Bone marrow (tissue), 2 donors: ENCODE measurements around the gene EGR2.
A peak's percentile ranks its signal among the peaks of the same experiment; 100 is the strongest.

Experiments used
- DNase-seq, 2 donors: peaks; one replicate each; lab custom pipeline; 2025; lab: John Stamatoyannopoulos, UW

Gene EGR2

DNA sequence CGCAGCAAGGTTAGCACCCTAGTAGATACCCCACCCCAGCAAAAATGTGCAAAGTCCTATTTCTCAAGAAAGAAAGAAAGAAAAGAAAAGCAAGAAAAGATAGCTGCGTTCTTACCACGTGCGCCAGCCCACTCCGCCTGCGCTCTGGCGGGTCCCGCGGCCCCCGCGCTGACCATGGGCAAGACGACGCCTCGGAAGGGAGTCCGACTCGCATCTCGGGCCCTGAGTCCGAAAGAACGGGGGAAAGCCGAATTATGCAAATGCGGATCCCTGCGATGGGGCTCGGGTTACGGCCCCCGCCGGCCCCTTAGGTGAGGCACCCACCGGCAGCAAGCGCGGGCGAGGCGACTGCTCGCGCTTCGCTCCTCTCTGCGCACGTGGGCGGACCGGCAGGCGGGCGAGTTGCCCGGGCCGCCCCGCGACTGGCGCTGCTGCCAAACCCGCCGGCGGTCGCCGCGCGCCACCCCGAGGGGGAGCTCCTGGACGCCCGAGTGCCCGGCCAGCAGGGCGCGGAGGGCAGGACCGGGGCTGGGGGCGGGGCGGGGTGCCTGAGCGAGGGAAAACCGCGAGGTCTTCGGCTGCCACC, 2.4 kb upstream of the EGR2 start:
- no peak for DNase-seq

GRCh38 chr10:62817766-62818425, 1.7 kb upstream of the EGR2 start:
- DNase-seq = peak in 1 of 2 donors; percentile 43

DNA sequence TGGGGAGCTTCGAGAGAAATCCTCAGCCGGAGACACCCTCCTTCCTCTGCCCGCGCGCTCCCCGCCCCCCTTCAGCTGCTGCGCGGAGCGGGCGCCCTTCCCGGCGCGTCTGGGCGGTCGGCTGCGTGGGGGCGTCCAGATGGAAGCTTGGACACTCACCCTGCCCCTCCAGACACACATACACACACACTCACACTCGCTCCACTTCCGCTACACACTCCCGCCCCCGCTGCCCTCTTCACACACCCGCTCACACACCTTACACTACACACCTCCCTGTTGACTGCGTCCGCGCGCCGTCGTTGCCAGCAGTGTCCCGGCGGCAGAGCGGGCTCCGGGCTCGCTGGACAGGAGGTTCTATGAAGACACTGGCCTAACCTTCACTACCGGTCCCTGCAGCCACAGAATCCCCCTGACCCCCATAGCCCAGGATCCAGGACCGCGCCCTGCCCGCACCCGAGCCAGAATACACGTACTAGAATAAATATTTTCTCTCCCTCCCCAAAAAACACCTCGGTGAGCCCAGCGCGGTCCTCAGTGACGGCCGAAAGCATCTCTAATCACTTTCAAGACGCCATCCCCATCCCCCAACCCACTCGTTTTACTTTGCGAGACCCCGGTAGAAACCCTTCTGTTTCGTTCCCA, 1.1 kb upstream of the EGR2 start:
- DNase-seq = peak in 1 of 2 donors; percentile 36

DNA sequence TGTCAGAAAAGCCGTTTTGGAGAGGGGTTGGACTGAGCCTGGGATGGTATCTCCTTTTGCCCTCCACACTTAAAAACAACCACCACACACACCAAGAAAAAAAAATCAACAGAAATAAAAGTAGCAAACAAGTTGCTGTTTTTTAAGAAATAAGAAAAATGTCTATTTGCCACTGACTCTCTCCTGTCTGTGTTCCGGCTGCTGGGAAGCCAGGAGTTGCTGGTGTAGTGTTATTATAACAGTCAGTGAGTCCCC, 163 bp downstream of the EGR2 start:
- no peak for DNase-seq

- DNase-seq = no peak
Observed at GRCh38 chr10:62815381-62816075, 638 bp downstream of the EGR2 start.

GRCh38 chr10:62814756-62815380, 1.3 kb downstream of the EGR2 start:
- no peak for DNase-seq

GRCh38 chr10:62813981-62814380, 2.2 kb downstream of the EGR2 start:
- DNase-seq = no peak

GRCh38 chr10:62813453-62813852, 2.7 kb downstream of the EGR2 start:
- DNase-seq = no peak

GRCh38 chr10:62812672-62813439, 3.3 kb downstream of the EGR2 start:
- DNase-seq = no peak

GRCh38 chr10:62811159-62811875, 4.8 kb downstream of the EGR2 start:
- DNase-seq = no peak

DNA sequence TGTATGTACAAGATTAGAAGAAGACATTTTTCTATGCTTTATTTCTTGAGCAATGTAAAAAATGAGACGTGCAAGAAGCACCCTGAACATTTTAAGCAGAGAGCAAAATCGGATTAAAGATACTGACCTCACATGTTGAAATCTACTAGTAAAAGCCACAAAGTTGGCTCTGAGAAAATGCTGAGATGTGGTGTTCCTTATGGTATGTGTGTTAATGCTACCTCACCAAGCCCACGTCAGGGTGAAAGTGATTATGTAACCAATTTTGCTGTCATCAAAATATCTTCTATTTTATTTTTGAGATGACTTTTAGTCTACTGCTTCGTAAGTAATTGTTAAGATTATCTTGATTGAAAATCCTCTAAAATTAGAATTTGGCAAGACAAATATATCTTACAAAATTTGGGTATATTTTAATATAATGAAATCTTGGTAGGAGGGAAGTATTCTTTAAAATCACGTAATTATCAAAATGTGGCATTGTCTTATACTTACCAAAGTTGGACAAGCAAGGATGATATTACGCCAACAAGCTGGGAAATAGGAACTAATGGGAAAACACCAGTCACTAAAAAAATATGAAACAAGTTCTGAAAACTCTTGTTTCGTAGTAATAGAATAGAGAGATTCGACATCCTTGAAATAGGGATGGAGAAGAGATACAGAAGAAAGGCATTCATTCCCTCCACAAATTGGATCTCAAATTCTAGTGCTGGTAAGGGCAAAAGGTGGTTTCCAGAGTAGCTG, 5.8 kb downstream of the EGR2 start:
- DNase-seq = no peak

DNA sequence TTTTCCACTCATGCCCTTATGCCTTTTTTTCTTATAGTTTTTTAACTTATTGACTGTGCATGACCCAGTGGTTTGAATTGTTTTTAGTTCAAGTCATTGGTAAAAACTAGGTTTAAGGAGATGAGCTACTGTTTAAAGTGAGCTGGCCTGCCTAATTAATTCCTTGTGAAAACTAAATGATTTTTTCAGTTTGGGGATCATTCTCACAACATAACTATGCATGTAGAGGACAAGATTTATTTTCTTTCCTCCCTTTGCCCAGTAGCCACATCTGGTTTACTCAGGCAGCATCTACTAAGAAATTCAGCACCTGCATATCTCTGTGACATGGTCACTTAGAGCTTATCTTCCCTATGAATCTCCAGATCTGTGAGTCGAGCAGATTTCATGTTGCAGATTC, 9.9 kb downstream of the EGR2 start:
- no peak for DNase-seq

- peak in 1 of 2 donors; percentile 54 for DNase-seq
Observed at GRCh38 chr10:62805231-62806099, 10.7 kb downstream of the EGR2 start.

GRCh38 chr10:62804356-62805230, 11.6 kb downstream of the EGR2 start, which contains the start of gene ADO:
Gene ADO, plus strand, starts transcription at chr10:62804720. Its CDS starts 340 bp downstream, at chr10:62805060.
- peak; percentile 54 to 66 for DNase-seq

GRCh38 chr10:62803724-62804355, 12.3 kb downstream of the EGR2 start:
- no peak for DNase-seq

DNA sequence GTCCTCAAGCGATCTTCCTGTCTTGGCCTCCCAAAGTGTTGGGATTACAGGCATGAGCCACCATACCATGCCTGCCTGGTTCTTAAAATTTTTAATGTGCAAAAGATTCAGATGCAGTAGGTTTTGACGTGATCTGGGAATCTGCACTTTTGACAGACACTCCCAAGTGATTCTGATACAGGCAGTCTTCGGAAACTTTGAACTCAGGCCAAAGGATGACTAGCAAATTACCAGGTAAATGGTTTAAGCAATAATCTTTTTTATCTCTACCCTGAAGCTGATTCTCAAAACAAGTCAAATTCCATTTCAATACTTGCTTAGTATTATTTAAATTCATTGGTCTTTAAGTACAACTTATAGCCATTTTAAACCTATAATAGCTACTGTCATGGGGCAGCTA, 14.3 kb downstream of the EGR2 start:
- no peak for DNase-seq

GRCh38 chr10:62796896-62797295, 19.3 kb downstream of the EGR2 start:
- no peak for DNase-seq

DNA sequence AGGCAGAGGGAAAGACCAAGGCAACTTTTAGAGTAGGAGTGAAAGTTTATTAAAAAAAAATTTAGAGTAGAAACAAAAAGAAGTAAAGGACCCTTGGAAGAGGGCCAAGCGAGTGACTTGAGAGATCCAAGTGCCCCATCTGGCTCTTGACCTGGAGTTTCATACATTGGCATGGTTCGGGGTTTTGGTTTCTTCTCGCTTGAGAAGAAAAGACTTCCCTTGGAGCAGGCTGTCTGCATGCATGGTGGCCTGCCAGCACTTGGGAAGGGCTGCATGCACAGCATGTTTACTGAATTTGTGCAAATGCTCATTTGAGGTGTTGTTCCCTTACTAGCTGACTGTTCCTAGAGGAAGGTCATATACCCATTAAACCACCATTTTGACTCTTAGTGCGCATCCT, 20.4 kb downstream of the EGR2 start:
- no peak for DNase-seq
